ENCODE results near the gene ZNF428.
"Not testable (repeated sequence)": the region's sequence is repeated elsewhere in the genome, so short reads cannot be mapped to it uniquely, and the experiment has no call there.

The ZNF428 gene

DNA sequence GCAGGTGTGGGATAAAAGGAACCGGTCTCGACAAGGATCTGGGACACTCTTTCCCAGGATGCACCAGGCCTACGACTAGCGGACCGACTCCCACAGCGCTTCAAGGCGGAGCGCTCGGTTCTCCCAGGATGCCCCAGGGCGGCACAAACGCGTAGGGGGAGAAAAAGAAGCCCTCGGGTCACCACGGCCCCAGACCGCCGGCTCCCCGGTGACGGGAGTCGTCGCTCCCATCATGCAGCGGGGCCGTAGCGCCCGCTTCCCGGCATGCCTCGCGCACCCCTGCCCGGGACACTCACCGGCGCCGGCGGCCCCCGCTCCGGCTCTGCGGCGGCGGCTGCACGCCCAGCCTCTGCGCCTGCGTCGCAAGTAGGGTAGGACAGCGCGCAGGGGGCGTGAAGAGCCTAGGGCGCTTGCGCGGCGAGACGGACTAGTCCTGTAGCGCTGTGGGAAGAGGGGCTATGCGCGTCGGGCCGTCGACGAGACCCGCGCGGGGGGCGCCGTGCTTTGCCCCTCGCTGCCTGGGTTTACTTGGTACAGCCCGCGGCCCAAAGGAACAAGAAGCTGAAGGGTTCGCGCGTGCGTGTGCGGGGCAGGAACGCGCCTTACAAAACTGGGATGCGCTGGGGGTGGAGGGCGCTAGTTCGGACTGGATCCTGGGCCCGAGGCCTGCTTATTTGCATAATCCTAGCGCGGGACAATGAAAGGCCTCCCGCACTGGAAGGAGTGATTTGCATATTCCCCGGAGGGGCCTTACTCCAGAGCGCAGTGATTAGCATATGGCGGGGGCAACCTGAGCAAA, at the start of gene ZNF428:
TSS of gene ZNF428 (minus strand) at position 368 of the 799 bp plus-strand sequence. CDS start 5,325 bp downstream, outside the sequence.
- no peaks in the 10 kb centered on the region for H3K9me3 Mint-ChIP-seq
- H3K4me3 Mint-ChIP-seq, result peak within 1 kb of the TSS; percentile 96
- H3K4me1 Mint-ChIP-seq (ENCODE audit: low read depth), result peaks cover 15% of the 10 kb centered on the region
- H3K27ac Mint-ChIP-seq, result peak within 1 kb of the TSS; percentile 97
- no peaks in the 10 kb centered on the region for H3K27me3 Mint-ChIP-seq
- no peaks in the 10 kb centered on the region for H3K36me3 Mint-ChIP-seq (ENCODE audit: low read depth)

DNA sequence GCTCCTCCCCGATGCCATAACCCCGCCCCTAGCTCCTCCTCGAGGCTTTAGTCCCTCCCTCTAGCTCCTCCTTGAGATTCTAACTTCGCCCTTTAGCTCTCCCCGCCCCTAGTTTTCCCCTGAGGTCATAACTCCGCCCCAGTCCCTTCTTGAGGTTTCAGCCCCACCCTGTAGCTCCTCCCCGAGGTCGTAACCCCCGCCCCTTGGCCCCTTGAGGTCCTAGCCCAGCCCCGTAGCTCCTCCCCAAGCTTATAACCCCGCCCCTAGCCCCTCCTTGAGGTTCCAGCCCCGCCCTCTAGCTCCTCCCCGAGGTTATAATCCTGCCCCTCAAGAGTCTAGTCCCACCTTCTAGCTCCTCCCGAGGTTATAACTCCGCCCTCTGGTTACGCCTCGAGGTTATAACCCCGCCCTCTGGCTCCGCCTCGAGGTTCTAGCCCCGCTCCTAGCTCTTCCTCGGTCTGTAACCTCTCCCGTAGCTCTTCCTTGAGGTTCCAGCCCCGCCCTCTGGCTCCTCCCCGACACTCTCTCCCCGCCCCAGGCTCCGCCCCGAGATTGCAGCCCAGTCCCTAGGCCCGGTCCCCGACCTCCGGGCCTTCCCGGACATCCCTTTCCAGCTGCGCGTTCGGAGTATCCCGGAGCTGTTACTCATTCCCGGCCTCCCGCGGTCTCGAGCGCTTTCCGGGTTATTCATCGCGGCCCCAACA, 49.1 kb upstream of the ZNF428 start:
- Mint-ChIP-seq H3K27me3 (no peaks in the 10 kb centered on the region), H3K27ac (peak overlapping the region; percentile 49), H3K9me3 (no peaks in the 10 kb centered on the region), H3K4me1 (ENCODE audit: low read depth) (peaks cover 50% of the 10 kb centered on the region), H3K4me3 (peak overlapping the region; percentile 88), H3K36me3 (ENCODE audit: low read depth) (peaks cover 24% of the 10 kb centered on the region)

DNA sequence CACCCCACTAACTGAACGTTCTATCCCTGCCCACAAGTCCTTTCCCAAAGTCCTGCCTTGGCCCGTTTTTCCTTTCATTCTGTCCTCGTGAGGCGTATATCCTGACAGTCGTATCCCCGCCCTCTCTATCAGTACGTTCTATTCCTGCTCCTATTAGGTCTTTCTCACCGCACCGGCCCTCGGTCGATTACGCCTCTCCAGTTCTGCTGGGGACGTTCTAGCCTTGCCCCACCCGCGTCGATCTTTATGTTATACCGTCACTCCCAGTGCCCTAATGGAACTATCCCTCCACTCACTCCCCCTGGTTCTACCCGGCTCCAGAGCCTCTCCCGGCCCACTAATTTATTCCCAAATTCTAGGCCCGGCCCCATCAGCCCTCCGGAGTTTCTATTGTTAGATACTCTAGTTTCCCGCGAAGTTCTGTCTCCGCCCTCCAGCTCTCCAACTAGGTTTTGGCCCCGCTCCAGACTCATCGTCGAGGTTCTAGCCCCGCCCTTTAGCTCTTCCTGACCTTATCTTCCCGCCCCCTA, 48.5 kb upstream of the ZNF428 start:
- H3K4me1 Mint-ChIP-seq (ENCODE audit: low read depth), result peaks cover 50% of the 10 kb centered on the region
- H3K9me3 Mint-ChIP-seq, result no peaks in the 10 kb centered on the region
- H3K4me3 Mint-ChIP-seq, result peak overlapping the region; percentile 88
- H3K27me3 Mint-ChIP-seq, result no peaks in the 10 kb centered on the region
- H3K27ac Mint-ChIP-seq, result peak overlapping the region; percentile 74
- H3K36me3 Mint-ChIP-seq (ENCODE audit: low read depth), result peaks cover 24% of the 10 kb centered on the region

DNA sequence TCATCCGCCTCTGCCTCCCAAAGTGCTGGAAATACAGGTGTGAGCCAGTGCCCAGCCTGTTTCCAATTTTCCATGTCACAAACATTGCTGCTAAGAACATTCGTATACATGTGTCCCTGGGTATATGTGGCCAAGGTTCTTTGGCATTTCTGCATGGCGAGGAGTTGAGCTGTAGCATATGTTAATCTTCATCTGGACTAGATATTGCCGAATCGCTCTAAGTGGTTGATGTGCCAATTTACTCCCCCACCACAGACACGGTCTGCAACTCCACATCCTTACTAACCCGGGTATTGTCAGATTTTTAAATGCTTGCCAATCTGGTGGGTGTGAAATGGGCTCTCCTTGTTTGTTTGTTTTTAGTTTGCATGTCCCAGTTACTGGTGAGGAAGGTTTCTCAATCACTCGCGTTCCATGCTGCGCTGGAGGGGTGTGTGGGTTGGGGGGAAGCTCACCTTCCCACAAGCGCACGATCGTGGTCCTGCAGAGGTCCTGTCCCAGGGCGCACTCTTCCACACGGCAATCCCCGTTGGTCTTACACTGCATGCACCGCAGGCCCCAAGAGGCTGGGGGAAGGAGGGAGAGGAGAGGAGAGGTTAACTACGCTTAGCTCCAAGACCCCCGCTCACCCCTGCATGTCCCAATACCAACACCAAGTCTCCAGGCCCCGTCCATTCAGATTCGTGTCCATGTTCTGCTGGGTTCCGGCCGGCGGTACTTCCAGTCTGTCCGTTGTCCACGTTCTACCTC, 47.9 kb upstream of the ZNF428 start:
- Mint-ChIP-seq H3K4me3 (peak overlapping the region; percentile 88), H3K4me1 (ENCODE audit: low read depth) (peaks cover 50% of the 10 kb centered on the region), H3K27ac (no peak overlapping the region), H3K36me3 (ENCODE audit: low read depth) (peaks cover 24% of the 10 kb centered on the region), H3K27me3 (no peaks in the 10 kb centered on the region), H3K9me3 (no peaks in the 10 kb centered on the region)

DNA sequence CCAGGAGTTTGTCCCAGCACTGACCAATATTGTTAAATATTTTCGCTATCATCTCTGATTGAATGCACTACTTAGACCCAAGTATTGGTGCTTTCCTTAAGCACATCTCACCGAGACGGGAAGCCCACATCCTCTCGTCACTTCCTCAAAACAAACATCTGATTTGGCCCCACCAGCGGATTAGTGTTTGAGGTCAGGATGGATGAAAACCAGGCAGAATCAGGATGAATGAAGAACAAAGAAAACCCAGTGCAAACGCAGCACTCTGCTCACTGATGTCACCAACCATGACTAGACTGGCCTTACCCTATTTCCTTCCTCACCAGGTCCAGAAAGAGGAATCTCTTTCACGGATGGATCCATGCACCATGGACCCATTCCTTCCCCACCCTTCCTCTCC, 44.6 kb upstream of the ZNF428 start:
- peaks cover 34% of the 10 kb centered on the region for H3K4me1 Mint-ChIP-seq (ENCODE audit: low read depth)
- H3K4me3 Mint-ChIP-seq, result no peak overlapping the region
- H3K27me3 Mint-ChIP-seq, result no peaks in the 10 kb centered on the region
- peaks cover 37% of the 10 kb centered on the region for H3K36me3 Mint-ChIP-seq (ENCODE audit: low read depth)
- peaks cover 5% of the 10 kb centered on the region for H3K9me3 Mint-ChIP-seq
- H3K27ac Mint-ChIP-seq, result peak overlapping the region; percentile 77

DNA sequence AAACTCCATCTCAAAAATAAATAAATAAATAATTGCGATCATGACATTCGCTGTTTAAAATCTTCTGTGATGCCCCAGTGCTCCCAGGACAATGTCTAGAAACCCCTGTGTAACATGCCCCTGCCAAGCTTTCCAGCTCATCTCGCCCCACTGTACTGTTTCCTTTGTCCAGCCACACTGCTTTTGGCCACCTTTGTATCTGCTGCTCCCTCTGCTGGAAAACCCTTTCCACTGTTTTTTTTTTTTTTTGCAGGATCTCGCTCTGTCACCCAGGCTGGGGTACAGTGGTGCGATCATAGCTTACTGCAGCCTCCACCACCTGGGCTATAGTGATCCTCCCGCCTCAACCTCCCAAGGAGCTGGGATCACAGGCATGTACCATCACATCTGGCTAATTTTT, 43.1 kb upstream of the ZNF428 start:
- peaks cover 20% of the 10 kb centered on the region for H3K4me1 Mint-ChIP-seq (ENCODE audit: low read depth)
- no peak overlapping the region for H3K4me3 Mint-ChIP-seq
- peaks cover 8% of the 10 kb centered on the region for H3K9me3 Mint-ChIP-seq
- peaks cover 37% of the 10 kb centered on the region for H3K36me3 Mint-ChIP-seq (ENCODE audit: low read depth)
- H3K27me3 Mint-ChIP-seq, result no peaks in the 10 kb centered on the region
- no peak overlapping the region for H3K27ac Mint-ChIP-seq

DNA sequence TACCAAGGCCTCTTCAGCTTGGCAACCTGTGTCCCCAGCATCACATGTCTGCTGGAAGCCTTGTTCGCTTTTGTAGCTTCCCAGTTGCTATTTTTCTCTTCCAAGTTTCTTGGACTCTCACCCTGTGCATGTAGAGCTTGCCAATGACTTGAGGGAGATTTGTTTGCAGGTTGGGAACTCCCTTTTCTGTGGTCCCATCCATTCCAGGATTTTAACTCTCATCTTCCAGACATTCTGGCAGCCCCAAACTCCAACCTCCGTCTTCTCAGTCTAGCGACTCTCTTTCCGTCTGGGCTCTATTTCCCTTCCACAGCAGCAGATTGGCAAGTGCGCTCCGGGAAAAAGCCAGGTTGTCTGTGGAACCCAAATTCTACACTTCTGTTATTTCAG, 41.5 kb upstream of the ZNF428 start:
- Mint-ChIP-seq H3K4me1 (ENCODE audit: low read depth) (peaks cover 15% of the 10 kb centered on the region), H3K9me3 (peaks cover 8% of the 10 kb centered on the region), H3K4me3 (no peak overlapping the region), H3K27me3 (no peaks in the 10 kb centered on the region), H3K36me3 (ENCODE audit: low read depth) (peaks cover 31% of the 10 kb centered on the region), H3K27ac (no peak overlapping the region)

- Mint-ChIP-seq H3K27me3 (no peaks in the 10 kb centered on the region), H3K4me3 (no peak overlapping the region), H3K4me1 (ENCODE audit: low read depth) (peaks cover 15% of the 10 kb centered on the region), H3K36me3 (ENCODE audit: low read depth) (peaks cover 35% of the 10 kb centered on the region), H3K9me3 (peaks cover 8% of the 10 kb centered on the region), H3K27ac (no peak overlapping the region)
These were observed 41.0 kb upstream of the ZNF428 start for GRCh38 chr19:43660301-43660970.

GRCh38 chr19:43658494-43658893, 39.1 kb upstream of the ZNF428 start:
- H3K4me3 Mint-ChIP-seq, result no peak overlapping the region
- peaks cover 31% of the 10 kb centered on the region for H3K36me3 Mint-ChIP-seq (ENCODE audit: low read depth)
- no peaks in the 10 kb centered on the region for H3K27me3 Mint-ChIP-seq
- H3K4me1 Mint-ChIP-seq (ENCODE audit: low read depth), result no peaks in the 10 kb centered on the region
- peaks cover 8% of the 10 kb centered on the region for H3K9me3 Mint-ChIP-seq
- H3K27ac Mint-ChIP-seq, result no peak overlapping the region

- Mint-ChIP-seq H3K4me3 (no peak overlapping the region), H3K27ac (no peak overlapping the region), H3K4me1 (ENCODE audit: low read depth) (no peaks in the 10 kb centered on the region), H3K36me3 (ENCODE audit: low read depth) (peaks cover 31% of the 10 kb centered on the region), H3K27me3 (no peaks in the 10 kb centered on the region), H3K9me3 (peaks cover 8% of the 10 kb centered on the region)
These were observed 38.6 kb upstream of the ZNF428 start for GRCh38 chr19:43658001-43658400.

DNA sequence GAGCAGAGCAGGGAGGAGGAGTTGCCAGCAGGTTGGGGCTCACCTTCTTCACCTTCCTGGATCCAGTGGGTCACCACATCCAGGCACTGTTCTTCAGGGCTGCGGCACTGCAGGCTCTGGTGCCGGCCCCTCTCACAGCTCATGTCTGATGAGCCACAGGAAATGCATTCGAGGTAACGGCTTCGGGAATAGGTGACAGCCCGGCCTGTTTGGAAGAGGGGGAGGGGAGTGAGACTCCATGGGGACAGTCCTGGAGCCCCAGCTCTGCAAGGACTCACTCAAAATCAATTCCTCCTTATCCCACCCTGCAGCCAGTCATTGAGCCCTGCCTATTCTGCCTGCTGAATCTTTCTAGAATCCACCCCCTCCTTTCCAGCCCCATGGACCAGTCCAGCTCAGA, 37.0 kb upstream of the ZNF428 start:
- H3K36me3 Mint-ChIP-seq (ENCODE audit: low read depth), result peaks cover 35% of the 10 kb centered on the region
- H3K27ac Mint-ChIP-seq, result no peak overlapping the region
- H3K27me3 Mint-ChIP-seq, result no peaks in the 10 kb centered on the region
- no peaks in the 10 kb centered on the region for H3K4me1 Mint-ChIP-seq (ENCODE audit: low read depth)
- no peak overlapping the region for H3K4me3 Mint-ChIP-seq
- H3K9me3 Mint-ChIP-seq, result peaks cover 8% of the 10 kb centered on the region

DNA sequence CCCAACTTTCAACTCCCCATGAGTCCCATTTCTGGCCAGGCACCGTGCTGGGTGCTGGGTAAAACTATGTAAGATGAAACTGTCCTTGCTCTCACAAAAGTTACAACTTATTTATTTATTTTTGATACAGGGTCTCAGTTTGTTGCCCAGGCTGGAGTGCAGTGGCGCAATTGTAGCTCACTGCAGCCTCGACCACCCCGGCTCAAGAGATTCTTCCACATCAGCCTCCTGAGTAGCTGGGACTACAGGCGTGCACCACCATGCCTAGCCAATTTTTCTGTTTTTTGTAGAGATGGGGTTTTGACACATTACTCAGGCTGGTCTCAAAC, 33.1 kb upstream of the ZNF428 start:
- Mint-ChIP-seq H3K27me3 (no peaks in the 10 kb centered on the region), H3K9me3 (no peaks in the 10 kb centered on the region), H3K36me3 (ENCODE audit: low read depth) (peaks cover 16% of the 10 kb centered on the region), H3K4me3 (no peak overlapping the region), H3K27ac (no peak overlapping the region), H3K4me1 (ENCODE audit: low read depth) (no peaks in the 10 kb centered on the region)

DNA sequence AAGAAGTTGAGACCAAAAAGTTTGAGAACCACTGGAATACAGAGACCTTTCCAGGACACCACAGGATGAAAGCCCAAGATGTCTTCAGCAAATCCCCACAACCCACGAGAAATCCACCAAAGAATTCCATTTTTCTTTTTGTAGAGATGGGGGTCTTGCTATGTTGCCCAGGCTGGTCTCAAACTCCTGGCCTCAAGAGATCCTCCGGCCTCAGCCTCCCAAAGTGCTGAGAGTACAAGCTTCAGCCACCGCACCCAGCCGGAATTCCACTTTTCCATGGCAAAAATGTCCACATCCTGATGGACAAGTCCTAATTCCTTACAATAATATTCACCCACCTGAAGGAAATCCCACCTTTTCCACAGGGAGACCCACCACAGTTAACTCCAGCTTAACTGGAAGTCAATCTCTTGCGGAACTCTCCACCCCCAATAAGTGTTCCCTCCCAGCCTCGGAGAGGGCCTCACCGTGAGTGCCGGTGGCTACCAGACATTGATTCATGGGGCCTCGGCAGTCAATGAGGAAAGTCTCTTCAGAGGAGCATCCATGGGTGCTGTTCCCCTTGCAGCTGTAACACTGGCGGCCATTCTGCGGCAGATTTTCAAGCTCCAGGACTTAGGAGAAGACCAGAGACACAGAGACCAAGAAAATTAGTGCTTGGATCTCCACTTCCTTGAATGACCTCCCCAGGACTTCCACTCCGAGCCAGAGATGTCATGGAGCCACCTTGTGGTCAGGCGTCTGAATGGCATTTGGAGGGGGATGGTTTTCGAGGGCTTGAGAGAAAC, 32.5 kb upstream of the ZNF428 start:
- no peaks in the 10 kb centered on the region for H3K27me3 Mint-ChIP-seq
- H3K4me3 Mint-ChIP-seq, result no peak overlapping the region
- H3K36me3 Mint-ChIP-seq (ENCODE audit: low read depth), result peaks cover 16% of the 10 kb centered on the region
- H3K27ac Mint-ChIP-seq, result no peak overlapping the region
- H3K4me1 Mint-ChIP-seq (ENCODE audit: low read depth), result no peaks in the 10 kb centered on the region
- H3K9me3 Mint-ChIP-seq, result no peaks in the 10 kb centered on the region

- not testable (repeated sequence) for H3K27me3 Mint-ChIP-seq; H3K4me1 Mint-ChIP-seq (ENCODE audit: low read depth); H3K27ac Mint-ChIP-seq; H3K9me3 Mint-ChIP-seq; H3K36me3 Mint-ChIP-seq (ENCODE audit: low read depth); H3K4me3 Mint-ChIP-seq
These were observed 30.8 kb upstream of the ZNF428 start for GRCh38 chr19:43650276-43650675.
